ENCODE data around the gene PLEKHA7.
A peak's percentile ranks its signal among the peaks of the same experiment; 100 is the strongest.

The PLEKHA7 gene

DNA sequence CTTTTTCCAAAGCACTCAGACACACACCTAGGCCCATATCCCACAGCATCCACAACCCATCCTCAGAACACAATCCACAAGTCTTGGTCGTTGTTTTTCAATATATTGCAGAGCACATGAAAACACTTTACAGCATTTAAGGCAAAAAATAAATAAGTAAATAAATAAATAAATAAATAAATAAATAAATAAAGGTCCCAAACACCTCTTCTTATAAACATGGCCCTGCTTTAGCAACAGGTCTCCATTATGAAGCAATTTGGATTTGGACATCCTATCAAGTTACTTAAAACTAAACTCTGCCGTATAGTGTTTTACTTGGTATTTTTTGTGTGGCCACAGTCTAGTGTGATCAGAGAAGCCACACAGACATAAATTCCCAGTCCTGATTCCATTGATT is 10.7 kb upstream of the PLEKHA7 start:
- H3K27ac ChIP-seq: no peak overlapping the region
- TF ChIP-seq, protein P1, sequence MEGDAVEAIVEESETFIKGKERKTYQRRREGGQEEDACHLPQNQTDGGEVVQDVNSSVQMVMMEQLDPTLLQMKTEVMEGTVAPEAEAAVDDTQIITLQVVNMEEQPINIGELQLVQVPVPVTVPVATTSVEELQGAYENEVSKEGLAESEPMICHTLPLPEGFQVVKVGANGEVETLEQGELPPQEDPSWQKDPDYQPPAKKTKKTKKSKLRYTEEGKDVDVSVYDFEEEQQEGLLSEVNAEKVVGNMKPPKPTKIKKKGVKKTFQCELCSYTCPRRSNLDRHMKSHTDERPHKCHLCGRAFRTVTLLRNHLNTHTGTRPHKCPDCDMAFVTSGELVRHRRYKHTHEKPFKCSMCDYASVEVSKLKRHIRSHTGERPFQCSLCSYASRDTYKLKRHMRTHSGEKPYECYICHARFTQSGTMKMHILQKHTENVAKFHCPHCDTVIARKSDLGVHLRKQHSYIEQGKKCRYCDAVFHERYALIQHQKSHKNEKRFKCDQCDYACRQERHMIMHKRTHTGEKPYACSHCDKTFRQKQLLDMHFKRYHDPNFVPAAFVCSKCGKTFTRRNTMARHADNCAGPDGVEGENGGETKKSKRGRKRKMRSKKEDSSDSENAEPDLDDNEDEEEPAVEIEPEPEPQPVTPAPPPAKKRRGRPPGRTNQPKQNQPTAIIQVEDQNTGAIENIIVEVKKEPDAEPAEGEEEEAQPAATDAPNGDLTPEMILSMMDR (conservative IDR thresholded peaks at IDR 0.05): no peak

DNA sequence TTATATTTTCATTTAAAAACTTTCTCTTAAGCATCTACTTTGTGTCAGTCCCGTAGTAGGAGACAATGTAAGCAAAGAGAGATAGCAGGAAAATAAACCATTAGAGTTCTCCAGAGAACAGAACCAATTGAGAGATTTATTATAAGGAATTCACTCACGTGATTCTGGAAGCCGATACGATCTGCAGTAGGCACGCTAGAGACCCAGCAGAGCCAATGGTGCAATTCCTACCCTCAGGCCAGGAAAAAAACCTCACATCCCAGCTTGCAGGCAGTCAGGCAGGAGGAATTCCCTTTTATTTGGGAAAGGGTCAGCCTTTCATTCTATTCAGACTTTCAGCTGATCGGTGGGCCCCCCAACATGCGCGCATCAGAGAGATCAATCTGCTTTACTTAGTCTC is 7.3 kb upstream of the PLEKHA7 start:
- TF ChIP-seq, protein P1 (conservative IDR thresholded peaks at IDR 0.05): no peak
- H3K27ac ChIP-seq: no peak overlapping the region

DNA sequence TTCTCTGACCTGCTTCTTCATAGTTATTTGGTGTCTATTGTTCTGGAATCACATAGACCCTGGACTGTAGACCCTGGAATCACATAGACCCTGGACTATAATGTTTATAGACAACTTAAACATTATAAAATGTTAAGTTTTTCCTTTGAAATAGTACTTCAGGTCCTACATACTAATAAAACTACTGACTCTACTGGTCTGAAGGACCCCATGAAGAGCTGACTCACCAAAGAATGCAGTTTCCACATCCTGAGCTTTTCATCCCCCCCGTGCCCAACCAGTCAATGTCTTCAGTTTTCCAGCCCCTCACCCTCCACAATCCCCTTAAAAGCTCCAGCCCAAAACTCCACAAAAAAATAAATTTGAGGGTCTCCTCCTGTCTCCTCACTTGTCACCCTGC is 6.6 kb upstream of the PLEKHA7 start:
- TF ChIP-seq, protein P1 (conservative IDR thresholded peaks at IDR 0.05): no peak
- no peak overlapping the region for H3K27ac ChIP-seq

DNA sequence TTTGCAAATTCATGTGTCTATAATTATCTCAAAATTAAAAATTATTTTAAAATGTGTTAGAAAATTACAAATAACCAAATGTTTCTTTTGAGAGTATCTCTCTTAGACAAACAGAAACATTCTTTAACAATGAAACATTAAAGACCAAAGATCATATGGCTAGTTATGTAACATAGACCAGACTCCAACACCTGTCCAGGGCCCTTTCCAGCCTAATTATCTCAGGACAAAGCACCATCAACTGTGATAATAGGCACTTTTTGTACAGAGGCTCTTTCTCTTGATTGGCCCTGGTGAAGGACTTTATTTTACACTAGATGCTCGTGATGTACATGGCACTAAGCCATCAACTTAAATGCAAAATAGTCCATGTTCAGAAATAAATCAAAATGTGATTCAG is 5.0 kb upstream of the PLEKHA7 start:
- no peak overlapping the region for H3K27ac ChIP-seq
- TF ChIP-seq, protein P1 (conservative IDR thresholded peaks at IDR 0.05): no peak

DNA sequence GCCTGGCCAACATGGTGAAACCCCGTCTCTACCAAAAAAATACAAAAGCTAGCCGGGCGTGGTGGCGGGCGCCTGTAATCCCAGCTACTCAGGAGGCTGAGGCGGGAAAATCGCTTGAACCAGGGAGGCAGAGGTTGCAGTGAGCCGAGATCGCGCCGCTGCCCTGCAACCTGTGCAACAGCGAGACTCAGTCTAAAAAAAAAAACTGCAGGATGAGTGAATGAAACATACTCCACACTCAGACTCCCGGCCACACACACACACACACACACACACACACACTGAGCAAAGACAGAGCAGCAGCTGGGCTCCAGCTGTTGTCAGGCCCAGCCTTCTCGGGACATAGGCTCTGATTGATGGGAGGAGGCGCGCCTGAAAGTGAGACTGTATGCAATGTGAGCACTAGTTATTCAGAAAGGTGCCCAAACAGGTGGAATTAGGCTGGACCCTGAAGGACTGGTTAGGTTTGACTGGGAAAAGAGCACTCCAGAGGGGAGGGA is 1.5 kb upstream of the PLEKHA7 start:
- TF ChIP-seq, protein P1 (conservative IDR thresholded peaks at IDR 0.05): no peak
- no peak overlapping the region for H3K27ac ChIP-seq

DNA sequence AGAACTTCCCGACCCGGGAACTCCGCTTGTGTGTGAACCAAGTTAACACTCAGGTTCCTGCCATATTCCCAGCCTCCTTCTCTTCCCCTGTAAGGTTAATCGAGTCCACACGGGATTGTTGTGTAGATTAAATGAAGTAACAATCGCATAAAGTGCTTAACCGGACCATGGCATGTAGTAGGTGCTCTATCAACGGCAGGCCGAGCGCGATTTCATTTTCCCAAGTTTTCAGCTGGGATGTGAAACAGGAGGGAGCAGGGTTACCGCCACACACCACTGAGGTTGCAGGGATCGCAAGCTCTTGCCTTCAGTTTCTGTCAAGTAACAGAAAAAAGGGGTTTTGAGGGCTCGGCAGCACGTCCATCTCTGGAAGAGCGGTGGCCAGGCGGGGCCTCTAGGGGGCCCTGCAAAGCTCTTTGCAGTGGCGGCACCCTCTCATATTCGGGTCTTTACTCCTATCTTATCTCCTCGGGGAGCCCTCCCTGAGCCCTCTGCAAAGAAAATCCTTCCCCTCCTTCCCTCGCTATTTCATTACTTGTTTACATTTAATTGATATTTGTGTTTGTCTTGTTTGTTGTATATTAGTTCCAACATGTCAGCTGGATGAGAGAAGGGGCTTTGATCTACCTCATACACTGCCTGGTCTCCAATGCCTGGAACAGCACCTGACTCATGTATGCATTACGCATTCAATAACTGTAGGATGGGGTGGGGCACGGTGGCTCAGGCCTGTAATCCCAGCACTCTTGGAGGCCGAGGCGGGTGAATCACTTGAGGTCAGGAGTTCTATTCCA is 816 bp upstream of the PLEKHA7 start:
- TF ChIP-seq, protein P1 (conservative IDR thresholded peaks at IDR 0.05): peak; percentile 67
- H3K27ac ChIP-seq: peak overlapping the region; percentile 76

DNA sequence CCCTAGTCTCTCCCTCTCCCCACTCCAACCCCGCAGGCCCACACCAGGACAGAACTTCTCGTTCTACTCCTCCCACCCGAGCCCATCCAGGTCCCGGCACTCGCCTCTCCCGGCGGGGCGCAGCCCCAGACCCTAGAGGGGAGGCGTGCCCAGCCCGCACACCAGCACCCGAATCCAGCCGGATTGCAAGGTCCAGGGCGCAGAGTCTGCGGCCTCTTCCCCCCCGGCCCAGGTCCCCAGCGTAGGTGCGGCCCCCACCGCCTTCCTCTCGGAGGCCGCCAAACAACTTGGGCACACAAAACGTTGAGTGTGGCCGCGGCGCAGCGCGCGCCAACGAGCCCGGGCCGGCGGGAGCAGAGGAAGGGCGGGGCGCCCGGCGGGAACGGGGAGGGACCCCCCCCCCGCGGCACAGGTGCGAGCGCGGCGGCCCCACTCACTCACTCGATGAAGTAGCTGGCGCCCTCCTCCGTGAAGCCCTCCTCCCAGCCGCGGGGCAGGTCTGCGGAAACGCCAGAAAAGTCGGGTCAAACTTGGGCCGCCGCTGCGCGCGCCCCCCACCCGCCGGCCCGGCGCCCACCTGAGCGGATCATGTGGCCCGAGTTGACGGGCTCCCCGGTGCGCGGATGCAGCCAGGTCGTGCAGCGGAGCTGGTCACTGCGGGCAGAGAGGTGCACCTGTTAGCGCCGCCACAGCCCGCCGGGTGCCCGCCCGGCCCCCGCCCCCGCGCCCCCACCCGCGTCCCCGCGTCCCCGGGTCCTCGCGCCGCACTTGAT is 480 bp downstream of the PLEKHA7 start:
- peak overlapping the region; percentile 76 for H3K27ac ChIP-seq
- TF ChIP-seq, protein P1 (conservative IDR thresholded peaks at IDR 0.05): no peak
